ENCODE data around the gene SLC1A3. TPM values are rescaled to one million over a fixed set of nuclear protein-coding genes. Genes with fewer than 3 reads are reported as not detected.
"Not testable (repeated sequence)": the region's sequence is repeated elsewhere in the genome, so short reads cannot be mapped to it uniquely, and the experiment has no call there.

The SLC1A3 gene
- total RNA-seq, 4 donors from 2014 or later, result 71.1 to 215 (median 161) TPM

- ATAC-seq (ENCODE audit: low FRiP score), result no peak
- no peak for TF ChIP-seq CTCF (IDR thresholded peaks at IDR 0.05)
- DNase-seq (ENCODE audit: low spot score), result no peak
Observed at GRCh38 chr5:36637516-36637915, 31.1 kb downstream of the SLC1A3 start.

GRCh38 chr5:36638056-36638455 lies 31.6 kb downstream of the SLC1A3 start:
- no peak for ATAC-seq (ENCODE audit: low FRiP score)
- no peak for TF ChIP-seq CTCF (IDR thresholded peaks at IDR 0.05)
- no peak for DNase-seq (ENCODE audit: low spot score)

- DNase-seq (ENCODE audit: low spot score) (no peak), ATAC-seq (ENCODE audit: low FRiP score) (no peak)
- no peak for TF ChIP-seq CTCF (IDR thresholded peaks at IDR 0.05)
Observed at GRCh38 chr5:36640949-36641348, 34.5 kb downstream of the SLC1A3 start.

GRCh38 chr5:36641431-36641830 lies 35.0 kb downstream of the SLC1A3 start:
- no peak for DNase-seq (ENCODE audit: low spot score)
- ATAC-seq (ENCODE audit: low FRiP score), result no peak
- TF ChIP-seq CTCF (IDR thresholded peaks at IDR 0.05), result no peak

GRCh38 chr5:36642089-36642488 lies 35.7 kb downstream of the SLC1A3 start:
- ATAC-seq (ENCODE audit: low FRiP score) (no peak), DNase-seq (ENCODE audit: low spot score) (no peak)
- no peak for TF ChIP-seq CTCF (IDR thresholded peaks at IDR 0.05)

GRCh38 chr5:36643162-36643561 lies 36.8 kb downstream of the SLC1A3 start:
- no peak for TF ChIP-seq CTCF (IDR thresholded peaks at IDR 0.05)
- DNase-seq (ENCODE audit: low spot score), result no peak
- no peak for ATAC-seq (ENCODE audit: low FRiP score)

- not testable (repeated sequence) for DNase-seq (ENCODE audit: low spot score); ATAC-seq (ENCODE audit: low FRiP score)
Observed at GRCh38 chr5:36643841-36644240, 37.4 kb downstream of the SLC1A3 start.

- ATAC-seq (ENCODE audit: low FRiP score) (no peak), DNase-seq (ENCODE audit: low spot score) (no peak)
- no peak for TF ChIP-seq CTCF (IDR thresholded peaks at IDR 0.05)
Observed at GRCh38 chr5:36644727-36645126, 38.3 kb downstream of the SLC1A3 start.
